ENCODE results near the gene SRSF12.
A peak's percentile ranks its signal among the peaks of the same experiment; 100 is the strongest.

SRSF12 gene

DNA sequence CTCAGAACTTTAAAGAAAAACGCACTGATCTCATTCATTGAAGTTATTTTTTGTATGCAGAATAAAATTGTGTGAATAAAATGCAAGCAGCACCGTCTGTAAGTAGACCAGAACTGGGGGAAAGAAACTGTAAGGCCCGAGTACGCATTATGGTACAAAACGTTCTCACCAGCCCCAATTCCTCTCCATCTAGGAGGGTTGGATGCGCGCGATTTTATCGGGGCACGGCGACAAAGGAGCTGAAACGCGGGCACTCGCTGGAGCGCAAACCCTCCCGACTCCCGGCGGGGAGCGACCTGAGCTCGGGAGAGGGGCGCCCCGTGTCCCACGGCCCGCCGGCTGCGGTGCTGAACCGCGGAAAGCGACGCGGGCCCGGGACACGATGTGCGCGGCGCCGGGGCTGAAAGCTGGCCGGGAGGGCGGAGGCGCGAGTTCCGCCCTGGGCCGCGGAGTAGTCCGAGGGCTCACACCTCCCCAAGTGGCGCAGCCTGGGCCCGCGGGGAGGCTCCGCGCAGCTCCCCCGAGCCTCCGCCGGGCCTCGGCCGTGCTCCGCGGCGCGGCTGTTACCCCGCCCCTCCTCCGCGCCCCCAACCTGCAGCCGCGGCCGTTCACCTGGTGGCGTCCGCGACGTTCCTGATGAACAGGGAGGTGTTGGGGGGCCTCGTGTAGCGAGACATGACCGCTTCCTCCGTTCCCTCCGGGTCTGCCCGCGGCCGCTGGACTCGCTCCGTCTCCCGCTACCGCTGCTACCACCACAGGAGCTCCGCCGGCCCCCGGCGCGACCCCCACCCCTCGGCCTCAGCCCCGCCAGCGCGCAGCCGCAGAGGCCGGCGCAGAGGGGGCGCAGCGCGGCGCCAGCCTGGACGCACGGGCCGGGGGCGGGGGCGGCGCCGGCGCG is at the start of gene SRSF12:
TSS of gene SRSF12 (minus strand) at position 861 of the 898 bp plus-strand sequence. CDS start at position 677, 184 bp downstream.
- peak; percentile 15 for DNase-seq (ENCODE audit: low read depth)

DNA sequence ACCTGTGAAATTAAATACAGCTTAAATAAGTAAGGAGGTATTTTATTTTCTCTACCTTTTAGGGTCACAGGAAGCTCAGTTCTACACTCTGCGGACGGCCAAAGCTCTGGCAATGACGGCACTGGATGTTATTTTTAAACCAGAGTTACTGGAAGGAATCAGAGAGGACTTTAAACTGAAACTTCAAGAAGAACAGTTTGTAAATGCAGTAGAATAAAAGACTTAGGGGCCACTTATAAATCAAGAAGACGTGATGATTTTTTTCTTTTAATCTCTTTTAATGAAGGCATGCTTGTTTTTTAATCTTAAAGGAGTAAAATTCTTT is 44.1 kb upstream of the SRSF12 start:
- DNase-seq (ENCODE audit: low read depth) = no peak

DNA sequence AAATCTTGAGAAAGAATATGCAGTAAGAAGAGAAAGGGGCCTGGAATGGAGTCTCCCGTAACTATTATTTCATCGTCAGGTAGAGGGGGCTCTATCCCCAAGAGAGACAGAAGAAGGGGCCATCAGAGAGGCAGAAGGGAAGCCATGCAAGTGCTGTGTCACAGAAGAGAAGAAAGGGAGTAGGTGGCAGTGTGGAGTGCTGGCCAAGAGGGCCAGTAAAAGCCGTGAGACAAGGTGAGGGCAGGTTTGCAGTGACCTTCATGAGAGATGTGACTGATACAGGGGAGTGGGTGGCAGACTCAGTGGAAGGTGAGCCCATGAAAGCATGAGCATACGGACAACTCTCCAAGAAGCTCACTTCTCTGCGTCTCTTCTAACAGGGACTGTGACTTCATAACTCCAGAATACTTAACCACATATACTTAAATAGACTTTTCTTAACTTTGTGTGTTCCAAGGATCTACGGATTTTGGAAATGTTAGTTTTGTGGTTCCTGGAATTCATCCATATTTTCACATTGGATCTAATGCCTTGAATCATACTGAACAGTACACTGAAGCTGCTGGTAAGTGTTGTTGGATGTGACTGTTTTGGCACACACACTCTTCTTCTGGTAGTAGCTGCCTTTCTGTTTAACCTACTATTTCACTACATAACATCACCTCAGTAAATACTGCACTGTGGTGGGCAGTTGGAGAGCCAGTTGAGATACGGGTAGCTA is 43.6 kb upstream of the SRSF12 start:
- peak; percentile 14 for DNase-seq (ENCODE audit: low read depth)

DNA sequence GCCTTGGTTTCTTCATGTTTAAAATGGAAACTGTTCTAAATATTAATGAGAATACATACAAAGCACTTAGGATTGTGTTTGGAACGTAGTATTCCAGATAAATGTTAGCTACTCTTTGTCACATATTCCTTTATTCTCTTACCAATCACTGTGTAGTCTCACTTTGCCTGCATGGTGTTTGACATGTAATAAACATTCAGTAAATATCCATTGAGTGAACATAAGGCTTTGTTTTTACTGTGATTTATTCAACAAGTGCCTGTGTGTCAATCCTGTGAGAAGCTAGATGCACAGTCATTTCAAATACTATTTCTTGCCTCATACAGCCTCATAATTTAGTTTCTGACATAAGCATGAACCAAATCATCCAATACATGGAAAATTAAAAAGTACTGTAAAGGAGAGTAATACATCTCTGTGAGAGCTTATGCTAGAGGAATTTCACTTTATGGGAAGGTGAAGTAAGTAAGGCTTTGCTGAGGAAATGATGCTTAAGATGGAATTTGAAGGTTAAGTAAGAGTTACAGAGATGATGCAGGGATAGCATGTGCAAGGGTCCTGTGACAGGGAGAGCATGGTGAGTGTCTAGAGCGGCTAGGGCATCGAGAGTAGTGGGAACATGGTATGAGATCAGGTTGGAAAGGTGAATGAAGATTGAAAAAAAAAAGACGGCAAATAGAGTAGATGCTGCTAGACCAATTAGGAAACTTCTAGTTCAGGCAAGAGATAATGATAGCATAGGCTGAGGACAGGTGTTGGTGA is 42.6 kb upstream of the SRSF12 start:
- DNase-seq (ENCODE audit: low read depth) = no peak

DNA sequence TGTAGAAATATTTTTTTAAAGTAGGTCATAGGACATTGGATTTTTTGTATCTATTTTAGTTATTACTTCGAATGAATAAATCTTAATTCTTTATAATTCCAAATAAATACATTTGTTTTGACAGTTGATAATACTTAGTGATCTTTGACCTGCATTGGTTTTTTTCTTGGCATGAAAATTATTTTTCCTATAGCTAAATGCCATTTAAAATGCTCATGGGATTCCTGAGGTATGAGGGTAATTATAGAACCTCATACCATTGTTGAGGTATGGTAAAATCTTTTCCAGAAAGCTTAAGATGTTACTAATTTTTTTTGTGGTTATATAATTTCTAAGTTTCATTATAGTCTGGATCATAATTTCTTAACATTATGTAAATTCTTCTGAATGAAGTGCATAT is 36.3 kb upstream of the SRSF12 start:
- DNase-seq (ENCODE audit: low read depth) = no peak

DNA sequence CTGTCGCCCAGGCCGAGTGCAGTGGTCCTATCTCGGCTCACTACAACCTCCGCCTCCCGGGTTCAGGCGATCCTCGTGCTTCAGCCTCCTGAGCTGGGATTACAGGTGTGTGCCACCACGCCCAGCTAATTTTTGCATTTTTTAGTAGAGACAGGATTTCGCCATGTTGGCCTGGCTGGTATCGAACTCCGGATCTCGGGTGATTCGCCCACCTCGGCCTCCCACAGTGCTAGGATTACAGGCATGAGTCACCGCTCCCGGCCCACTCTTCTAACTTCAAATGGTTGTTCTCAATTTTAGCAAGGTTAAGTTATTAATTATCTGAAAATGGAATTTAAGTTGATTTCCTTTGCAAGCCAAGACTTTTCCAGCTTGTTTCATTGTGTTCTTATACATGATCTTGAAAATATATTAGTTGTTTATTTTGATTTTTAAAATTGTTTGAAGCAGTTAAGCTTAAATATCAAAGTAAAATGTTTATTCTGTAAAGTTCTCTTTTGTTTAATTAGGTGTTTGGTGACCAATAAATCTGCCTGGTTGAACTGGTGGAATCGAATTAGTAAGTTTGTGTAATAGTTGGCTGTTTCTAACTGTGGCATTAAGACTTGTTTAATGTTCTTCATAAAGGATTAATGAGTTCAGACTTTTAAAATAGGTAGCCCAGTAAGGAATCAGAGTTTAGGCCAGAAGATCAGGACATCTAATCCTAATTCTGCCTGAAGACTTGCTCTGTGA is 30.3 kb upstream of the SRSF12 start:
- no peak for DNase-seq (ENCODE audit: low read depth)

DNA sequence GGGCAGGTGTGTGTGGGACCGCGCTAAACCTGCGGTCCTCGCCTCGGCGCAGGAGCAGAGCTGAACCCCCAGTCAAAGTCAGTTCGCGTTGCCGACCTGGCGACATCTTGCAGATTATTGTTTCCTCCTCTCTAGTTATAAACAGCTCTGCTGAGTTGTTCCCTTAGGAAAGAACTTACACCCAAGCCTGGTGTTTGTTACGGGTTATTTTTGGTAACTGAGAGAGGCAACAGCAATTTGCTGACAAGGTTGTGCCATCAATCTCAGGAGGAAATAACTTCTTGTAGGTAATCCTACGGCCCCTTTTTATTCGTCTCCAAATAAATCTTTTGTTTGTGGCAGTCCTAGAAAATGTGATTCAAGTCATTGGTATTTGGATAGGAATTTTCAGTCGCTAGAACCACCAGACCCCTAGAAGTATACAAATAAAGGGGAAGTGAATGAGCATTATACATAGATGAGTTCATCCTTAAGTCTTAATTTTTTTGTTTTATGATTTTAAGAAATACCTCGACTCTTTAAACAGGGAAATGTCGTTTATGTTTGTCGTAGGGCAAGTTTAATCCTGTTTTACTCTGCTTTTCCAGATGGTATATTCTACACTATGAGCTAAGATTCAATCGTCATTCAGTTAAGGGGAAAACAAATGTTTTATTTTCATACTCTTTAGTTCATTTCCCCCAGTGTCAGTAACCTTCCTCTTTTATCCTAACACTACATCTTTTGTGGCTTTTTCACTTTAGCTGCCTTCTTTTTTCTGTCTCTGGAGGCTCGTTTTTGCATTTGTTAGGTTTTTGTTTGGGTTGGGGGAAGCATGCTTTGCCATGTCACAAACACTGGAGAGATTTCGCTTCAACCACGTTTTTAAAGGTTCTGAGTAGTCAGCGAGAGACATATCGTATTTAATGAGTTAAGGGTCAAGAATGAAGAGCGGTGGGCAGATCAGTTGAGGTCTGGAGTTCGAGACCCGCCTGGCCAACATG is 29.1 kb upstream of the SRSF12 start:
- peak; percentile 33 for DNase-seq (ENCODE audit: low read depth)

DNA sequence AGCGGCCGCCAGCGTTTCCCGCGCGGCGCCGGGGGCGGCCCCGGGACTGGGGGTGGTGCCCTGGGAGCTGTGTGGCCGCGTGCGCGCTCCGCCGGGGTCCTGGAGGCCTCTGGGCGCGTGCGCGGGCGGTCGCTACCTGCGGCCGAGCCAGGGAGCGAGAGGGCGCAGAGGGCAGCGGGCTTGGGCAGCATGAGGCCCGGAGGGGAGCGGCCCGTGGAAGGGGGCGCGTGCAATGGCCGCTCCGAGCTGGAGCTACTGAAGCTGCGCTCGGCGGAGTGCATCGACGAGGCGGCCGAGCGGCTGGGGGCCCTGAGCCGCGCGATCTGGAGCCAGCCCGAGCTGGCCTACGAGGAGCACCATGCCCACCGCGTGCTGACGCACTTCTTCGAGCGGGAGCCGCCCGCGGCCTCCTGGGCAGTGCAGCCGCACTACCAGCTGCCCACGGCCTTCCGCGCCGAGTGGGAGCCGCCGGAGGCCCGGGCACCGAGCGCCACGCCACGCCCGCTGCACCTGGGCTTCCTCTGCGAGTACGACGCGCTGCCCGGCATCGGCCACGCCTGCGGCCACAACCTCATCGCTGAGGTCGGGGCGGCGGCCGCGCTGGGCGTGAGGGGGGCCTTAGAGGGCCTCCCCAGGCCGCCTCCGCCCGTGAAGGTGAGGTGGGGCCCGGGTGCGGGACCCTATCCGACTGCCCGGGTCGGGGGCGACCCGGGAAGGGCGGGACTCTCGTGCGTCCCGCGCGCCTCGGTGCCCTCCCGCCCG is 28.3 kb upstream of the SRSF12 start, which contains the start of gene PM20D2:
TSS of gene PM20D2 (plus strand) at position 100 of the 762 bp plus-strand sequence. CDS start at position 190, 90 bp downstream.
- DNase-seq (ENCODE audit: low read depth) = peak; percentile 40

DNA sequence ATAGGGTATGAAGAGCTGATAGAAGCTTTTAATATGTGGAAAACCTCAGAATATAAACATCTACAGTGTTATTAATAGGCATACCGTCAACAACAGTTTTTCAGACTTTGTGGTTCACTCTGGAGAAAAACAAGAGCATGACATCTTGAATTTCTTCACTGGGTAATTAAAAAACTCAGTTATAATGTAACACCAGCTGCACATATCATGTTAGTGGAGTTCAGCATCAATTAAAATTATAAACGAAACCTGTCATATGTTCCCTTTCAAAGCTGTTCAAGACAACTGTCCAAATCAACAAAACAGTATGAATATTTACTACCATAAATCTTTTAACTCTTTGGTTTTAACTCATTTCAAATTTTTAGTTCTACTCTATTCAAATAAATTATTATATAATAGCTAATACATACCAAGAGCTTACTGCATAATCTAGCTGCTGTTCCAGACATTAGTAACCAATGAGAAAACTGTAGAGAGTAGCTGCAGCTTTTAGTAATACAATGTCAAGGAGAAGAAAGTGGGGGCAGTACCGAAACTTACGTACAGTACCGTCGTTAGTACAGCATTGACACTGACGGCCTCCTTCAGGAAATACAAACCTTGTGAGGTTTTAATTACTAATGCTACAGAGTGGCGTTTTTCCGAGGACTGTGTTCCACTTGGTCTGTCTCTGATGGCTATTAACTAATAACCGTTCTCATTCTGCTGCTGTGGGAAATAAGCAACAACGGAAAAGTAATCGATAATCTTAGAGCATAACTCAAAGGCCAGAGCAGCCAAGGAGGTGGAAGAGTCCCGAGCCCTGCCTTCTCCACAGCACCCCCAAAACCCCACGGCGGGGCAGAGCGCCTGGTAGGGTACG is 27.5 kb upstream of the SRSF12 start:
- peak; percentile 31 for DNase-seq (ENCODE audit: low read depth)

DNA sequence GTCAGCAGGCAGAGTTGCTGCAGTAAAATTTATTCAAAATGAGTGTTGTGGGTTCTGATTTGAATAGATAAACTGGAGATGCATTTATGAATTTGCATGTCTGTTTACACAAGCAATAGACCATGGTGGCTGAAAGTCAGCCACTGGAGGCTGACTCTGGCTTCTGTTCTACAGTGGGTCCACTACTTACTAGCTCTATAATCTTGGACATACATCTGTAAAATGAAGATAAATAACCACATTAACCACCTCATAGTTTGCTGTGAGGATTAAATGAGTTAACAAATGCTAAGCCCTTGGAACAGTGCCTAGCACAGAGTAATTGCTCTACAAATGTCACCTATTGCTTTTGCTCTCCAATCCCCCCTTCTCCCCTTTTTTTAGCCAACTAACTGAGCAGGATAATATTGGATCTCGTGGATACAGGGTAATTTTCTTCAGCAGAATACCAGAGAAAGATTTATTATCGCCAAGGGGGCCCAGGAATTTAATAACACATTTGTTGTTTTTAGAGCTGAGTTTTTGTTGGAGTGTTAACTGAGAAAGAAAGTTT is 26.6 kb upstream of the SRSF12 start:
- DNase-seq (ENCODE audit: low read depth) = peak; percentile 20

DNA sequence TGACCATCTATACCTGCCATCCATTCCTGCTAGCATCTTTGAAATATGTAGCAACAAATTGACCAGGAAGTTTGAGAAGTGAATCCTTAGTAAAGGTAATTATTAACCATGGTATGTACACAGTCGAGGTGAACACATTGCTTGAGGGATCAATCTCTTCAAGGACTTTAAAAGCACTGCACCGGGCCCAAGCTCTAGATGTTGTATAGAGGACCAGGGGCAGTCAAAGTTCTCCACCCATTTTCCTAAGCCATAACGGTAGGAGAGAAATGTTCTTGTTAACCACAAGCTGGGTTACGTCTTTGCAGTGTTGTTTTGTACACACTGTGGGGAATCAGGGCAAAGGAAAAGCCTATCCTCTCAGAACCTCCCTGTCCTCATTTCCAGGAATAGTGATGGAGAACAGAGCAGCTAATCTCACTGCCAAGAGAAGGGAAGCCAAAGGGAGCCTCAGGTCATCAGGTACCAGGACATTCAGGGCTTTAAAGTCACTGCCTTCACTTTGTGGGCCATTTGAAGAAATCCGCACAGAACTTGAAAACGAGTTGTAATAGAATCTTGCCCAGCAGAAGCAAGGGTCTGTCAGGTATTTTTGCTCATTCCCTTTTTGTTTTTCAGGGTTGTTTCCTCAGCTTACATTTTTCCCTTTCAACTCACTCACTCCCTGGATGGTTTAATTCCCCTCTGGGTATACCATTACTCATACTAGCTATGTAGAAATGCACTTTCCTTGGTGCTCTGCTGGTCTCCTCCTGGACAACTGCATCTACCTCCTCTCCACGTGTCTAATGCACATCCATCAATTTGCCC is 22.7 kb upstream of the SRSF12 start:
- peak; percentile 70 for DNase-seq (ENCODE audit: low read depth)

DNA sequence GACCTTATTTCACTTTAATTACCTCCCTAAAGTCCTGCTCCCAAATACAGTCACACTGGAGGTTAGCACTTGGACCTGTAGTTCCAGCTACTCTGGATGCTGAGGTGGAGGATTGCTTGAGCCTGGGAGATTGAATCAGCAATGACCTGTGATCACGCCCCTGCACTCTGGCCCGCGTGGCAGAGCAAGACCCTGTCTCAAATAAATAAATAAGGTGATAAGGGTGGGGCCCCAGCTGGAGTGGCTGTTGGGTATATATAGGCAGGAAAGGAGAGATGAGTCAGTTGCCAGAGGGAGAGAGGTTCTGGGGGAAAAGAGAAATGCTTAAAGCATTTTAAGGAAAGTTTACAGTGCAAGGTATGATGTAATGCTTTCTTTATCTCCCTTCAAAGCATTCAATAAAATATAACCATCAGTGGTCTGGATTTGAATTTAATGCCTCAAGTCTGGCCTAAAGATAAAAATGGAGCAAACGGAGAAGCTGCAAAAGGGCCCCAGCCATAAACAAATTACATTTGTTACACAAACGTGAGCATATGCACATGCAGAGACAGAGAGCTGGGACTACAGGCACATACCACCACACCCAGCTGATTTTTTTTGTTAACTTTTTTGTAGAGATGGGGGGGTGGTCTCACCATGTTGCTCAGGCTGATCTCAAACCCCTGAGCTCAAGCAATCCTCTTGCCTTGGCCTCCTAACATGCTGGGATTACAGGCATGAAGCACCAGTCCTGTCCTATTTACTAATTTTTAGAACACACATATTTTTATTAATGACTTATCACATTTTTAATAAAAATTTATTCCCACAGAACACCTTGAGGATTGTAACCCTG is 21.9 kb upstream of the SRSF12 start:
- DNase-seq (ENCODE audit: low read depth) = peak; percentile 31

DNA sequence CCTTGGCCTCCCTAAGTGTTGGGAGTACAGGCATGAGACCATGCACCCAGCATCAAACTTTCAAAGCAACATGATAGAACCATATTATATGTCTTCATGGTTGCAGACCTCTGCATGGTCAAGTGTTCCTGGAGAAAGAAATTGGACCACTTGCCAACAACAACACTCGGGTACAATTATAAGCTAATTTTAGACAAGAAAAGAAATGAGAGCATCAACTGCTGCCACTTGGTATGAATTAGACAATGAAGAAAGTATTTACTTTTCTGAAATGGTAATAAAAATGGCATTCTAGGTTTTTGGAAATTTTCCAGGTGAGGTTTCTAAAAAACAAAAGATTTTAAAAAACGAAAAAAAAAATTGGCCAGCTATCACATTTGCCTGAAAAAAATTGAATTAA is 20.3 kb upstream of the SRSF12 start:
- DNase-seq (ENCODE audit: low read depth) = no peak

DNA sequence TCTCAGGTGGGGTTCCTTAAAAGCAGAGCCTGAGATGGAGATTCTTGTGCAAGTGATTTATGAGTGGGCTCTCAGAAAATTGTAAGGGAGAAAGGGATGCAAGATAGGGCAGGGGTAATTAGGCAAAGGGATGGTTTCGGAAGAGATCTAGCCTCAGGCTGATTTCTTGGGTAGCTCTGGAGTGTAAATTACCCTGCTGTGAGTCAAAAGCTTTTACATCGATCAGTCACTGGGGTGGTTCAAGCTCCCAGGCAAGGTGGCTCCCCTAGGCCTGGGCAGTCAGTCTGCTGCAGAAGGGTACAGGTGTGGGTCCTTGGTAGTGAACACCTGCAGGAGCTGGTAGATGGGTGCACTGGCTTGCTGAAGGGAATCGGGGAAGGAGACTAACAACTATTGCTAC is 16.9 kb upstream of the SRSF12 start:
- no peak for DNase-seq (ENCODE audit: low read depth)

DNA sequence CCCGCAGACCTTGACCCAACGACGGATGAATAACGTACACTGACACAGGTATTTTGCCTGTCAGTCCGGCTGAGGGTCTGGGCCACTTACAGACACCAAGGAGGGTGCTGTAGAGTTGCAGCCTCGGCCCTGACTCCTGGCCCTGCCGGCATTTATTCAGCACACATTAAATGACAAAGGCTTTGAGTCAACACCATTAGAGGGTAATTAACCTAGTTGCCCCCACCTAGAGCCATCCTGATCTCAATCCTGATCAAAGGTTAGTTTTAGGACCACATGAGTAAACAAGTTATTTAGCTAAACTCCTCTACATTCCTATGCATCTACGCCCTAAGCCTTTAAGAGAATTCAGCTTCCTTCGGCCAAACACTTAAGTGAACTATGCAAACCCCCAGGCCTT is 16.1 kb upstream of the SRSF12 start:
- DNase-seq (ENCODE audit: low read depth) = no peak

DNA sequence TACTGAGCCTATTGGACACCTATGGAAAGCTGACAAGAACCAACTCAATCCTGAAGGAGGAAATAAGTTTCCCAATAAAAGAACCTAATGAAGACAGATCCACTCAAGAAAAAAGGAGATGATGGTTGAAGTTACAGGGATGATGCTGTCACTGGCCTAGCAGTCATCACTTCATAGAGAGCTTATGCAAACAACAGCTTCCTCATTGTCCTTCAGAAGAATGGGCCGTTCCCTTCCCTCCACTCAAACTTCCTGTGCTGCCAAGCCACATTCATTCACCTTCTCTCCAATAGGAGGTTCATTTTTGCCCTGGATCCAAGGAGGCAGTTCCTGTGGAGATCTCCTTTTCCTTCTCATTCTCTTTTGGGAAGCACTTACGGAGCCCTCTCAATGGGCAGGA is 14.2 kb upstream of the SRSF12 start:
- DNase-seq (ENCODE audit: low read depth) = no peak

DNA sequence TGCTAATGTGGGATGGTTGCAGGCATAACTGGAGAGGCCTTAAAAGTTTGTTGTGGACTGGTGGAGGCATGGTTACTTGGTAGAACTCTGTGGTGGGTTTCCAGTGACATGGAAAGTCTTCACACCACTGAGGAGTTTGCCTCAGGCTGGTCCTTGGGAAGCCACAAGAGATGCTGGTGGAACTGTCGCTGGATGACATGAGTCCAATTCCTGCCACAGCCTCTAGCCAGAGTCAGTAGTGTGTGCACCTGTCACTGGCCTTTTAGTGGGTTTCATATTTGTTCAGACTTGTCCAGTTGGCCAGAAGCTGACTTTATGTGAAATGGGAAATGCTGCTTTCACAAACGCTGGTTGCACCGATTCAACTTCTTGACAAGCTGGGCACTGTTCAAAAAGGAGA is 13.7 kb upstream of the SRSF12 start:
- DNase-seq (ENCODE audit: low read depth) = no peak

All from amniotic epithelial cell (primary cell).